Measurements from ENCODE around the gene SPNS1. TPM values are rescaled to one million over a fixed set of nuclear protein-coding genes. Genes with fewer than 3 reads are reported as not detected.

SPNS1 gene
- total RNA-seq, 4 donors from 2014 or later: 12.7 to 26.0 (median 23.4) TPM

GRCh38 chr16:29007730-29008593 lies 33.4 kb downstream of the SPNS1 start:
- Histone ChIP-seq H3K27ac (no peak overlapping the region), H3K4me1 (no peaks in the 10 kb centered on the region), H3K36me3 (no peaks in the 10 kb centered on the region), H3K9me3 (no peaks in the 10 kb centered on the region), H3K27me3 (no peaks in the 10 kb centered on the region), H3K4me3 (no peak overlapping the region)
- in situ Hi-C loops (cut with MboI; ENCODE audit: low sequenced_read_pairs in 4 of 4): no loop called here
- TF ChIP-seq CTCF (IDR thresholded peaks at IDR 0.05 in 4 of 5, conservative IDR thresholded peaks at IDR 0.05 in 1 of 5) (no peak), POLR2A (IDR thresholded peaks at IDR 0.05) (no peak)
- ATAC-seq: no peak
- DNase-seq: no peak
- intact Hi-C loops (cut with DNase I; ENCODE audit: low total_unique reads): no loop called here

- Histone ChIP-seq H3K36me3 (no peaks in the 10 kb centered on the region), H3K27me3 (no peaks in the 10 kb centered on the region), H3K4me3 (no peak overlapping the region), H3K27ac (no peak overlapping the region), H3K9me3 (no peaks in the 10 kb centered on the region), H3K4me1 (no peaks in the 10 kb centered on the region)
- TF ChIP-seq CTCF (IDR thresholded peaks at IDR 0.05 in 4 of 5, conservative IDR thresholded peaks at IDR 0.05 in 1 of 5) (no peak), POLR2A (IDR thresholded peaks at IDR 0.05) (no peak)
- intact Hi-C loops (cut with DNase I; ENCODE audit: low total_unique reads): no loop called here
- DNase-seq: no peak
- ATAC-seq: no peak
- in situ Hi-C loops (cut with MboI; ENCODE audit: low sequenced_read_pairs in 4 of 4): no loop called here
Measured at GRCh38 chr16:29009050-29009837, 34.7 kb downstream of the SPNS1 start.

- in situ Hi-C loops (cut with MboI; ENCODE audit: low sequenced_read_pairs in 4 of 4): no loop called here
- no peak overlapping the region for H3K4me3 ChIP-seq
- no peak for ATAC-seq
- no peak overlapping the region for H3K27ac ChIP-seq
- no peak for TF ChIP-seq CTCF (IDR thresholded peaks at IDR 0.05 in 4 of 5, conservative IDR thresholded peaks at IDR 0.05 in 1 of 5)
- no peak for TF ChIP-seq POLR2A (IDR thresholded peaks at IDR 0.05)
- H3K36me3 ChIP-seq: no peaks in the 10 kb centered on the region
- no peaks in the 10 kb centered on the region for H3K27me3 ChIP-seq
- H3K9me3 ChIP-seq: no peaks in the 10 kb centered on the region
- DNase-seq: no peak
- H3K4me1 ChIP-seq: no peaks in the 10 kb centered on the region
- intact Hi-C loops (cut with DNase I; ENCODE audit: low total_unique reads): no loop called here
Measured at GRCh38 chr16:29009838-29010166, 35.2 kb downstream of the SPNS1 start.

GRCh38 chr16:29011112-29011511 lies 36.5 kb downstream of the SPNS1 start:
- Histone ChIP-seq H3K4me3 (no peak overlapping the region), H3K27me3 (no peaks in the 10 kb centered on the region), H3K9me3 (no peaks in the 10 kb centered on the region), H3K4me1 (no peaks in the 10 kb centered on the region), H3K27ac (no peak overlapping the region), H3K36me3 (no peaks in the 10 kb centered on the region)
- no peak for ATAC-seq
- TF ChIP-seq CTCF (IDR thresholded peaks at IDR 0.05 in 4 of 5, conservative IDR thresholded peaks at IDR 0.05 in 1 of 5) (no peak), POLR2A (IDR thresholded peaks at IDR 0.05) (no peak)
- DNase-seq: no peak
- intact Hi-C loops (cut with DNase I; ENCODE audit: low total_unique reads): no loop called here
- in situ Hi-C loops (cut with MboI; ENCODE audit: low sequenced_read_pairs in 4 of 4): no loop called here
